ENCODE measurements around the gene LRP8. TPM values are rescaled to one million over a fixed set of nuclear protein-coding genes. Genes with fewer than 3 reads are reported as not detected.
A peak's percentile ranks its signal among the peaks of the same experiment; 100 is the strongest.

LRP8 gene
- 5.9 TPM for polyA plus RNA-seq (ENCODE audit: insufficient read length)

- DNase-seq (ENCODE audit: low read depth), result peak; percentile 34
Observed at GRCh38 chr1:53328009-53328461, at the start of gene LRP8. Gene LRP8 (minus strand): TSS chr1:53328070. CDS start chr1:53327912, 158 bp downstream.

DNA sequence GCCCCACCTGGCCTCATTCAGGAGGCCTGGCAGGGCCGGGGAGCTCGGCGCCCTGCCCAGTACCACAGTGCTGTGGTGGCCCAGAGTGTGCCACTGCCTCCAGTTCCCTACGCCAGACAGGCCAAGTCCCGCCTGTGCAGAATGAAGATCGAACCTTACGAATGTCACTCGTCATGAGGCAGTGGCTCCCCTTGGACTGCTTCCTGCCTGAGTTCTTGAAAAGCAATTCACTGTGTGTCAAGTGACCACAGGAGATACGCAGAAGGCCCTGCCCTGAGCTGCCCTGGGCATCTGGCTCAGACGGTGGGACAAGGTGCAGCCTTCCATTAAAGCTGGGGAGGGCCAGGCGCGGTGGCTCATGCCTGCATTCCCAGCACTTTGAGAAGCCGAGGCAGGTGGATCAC, 49.6 kb upstream of the LRP8 start:
- no peak for DNase-seq (ENCODE audit: low read depth)

- no peak for DNase-seq (ENCODE audit: low read depth)
Observed at GRCh38 chr1:53376742-53377437, 49.0 kb upstream of the LRP8 start.

DNA sequence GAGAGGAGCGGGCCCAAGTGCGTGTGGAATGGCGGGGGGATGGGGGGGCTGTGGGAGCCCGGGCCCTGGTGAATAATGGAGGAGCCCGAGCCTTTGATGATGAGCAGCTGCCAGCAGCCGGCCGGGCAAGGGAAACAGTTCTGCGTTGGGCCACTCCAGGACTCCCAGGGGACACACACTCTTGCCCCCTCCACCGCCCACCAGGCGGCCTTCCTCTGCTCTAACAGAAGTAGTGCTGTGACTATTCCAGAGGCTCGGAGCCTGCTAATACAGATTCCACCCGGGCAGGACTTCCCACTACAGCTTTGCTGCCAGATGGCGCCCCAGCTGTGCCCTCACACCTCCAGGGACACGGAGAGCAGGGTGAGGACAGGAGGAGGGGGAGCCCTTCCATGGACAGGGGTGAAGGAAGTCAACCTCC, 48.2 kb upstream of the LRP8 start:
- no peak for DNase-seq (ENCODE audit: low read depth)

- no peak for DNase-seq (ENCODE audit: low read depth)
Observed at GRCh38 chr1:53375440-53375839, 47.6 kb upstream of the LRP8 start.

DNA sequence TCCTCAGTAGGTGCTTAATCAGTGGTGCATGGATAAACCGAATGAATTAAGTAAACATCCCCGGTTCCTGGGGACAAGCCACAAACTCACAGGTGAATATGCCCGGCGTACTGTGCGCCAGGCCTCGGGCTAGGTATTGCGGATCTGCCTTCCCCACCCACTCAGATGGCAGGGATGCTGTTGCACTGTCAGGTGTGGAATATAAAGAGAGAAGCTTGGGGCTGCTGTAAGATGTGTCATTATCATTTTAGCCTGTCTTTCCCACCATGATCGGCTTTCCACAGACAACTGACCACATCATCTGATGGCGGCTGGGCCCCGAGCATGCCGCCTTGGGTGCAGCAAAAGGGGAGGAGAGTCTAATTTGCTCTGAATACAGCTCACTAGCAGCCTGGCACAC, 45.4 kb upstream of the LRP8 start:
- no peak for DNase-seq (ENCODE audit: low read depth)

DNA sequence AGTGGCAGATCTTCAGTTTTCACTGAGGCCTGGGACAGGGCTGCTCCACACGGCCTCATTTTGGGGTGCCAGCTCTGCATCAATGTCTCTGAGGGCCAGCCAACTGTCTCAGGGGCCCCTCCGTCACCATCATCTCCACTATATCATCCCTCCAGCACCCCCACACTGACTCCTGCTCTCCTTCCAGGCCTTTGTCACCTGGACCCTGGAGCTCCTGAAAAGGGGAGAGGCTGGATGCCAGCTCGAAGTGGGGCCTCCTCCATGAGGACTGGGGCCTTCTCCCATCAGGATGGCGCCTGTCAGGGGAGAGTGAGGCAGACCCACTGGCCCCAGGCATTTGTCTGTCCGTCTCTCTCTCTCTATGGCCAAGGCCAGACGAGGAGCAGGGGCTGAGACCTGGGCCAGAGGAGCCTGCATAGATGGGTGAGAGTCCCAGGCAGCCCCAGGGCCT, 44.7 kb upstream of the LRP8 start:
- no peak for DNase-seq (ENCODE audit: low read depth)

DNA sequence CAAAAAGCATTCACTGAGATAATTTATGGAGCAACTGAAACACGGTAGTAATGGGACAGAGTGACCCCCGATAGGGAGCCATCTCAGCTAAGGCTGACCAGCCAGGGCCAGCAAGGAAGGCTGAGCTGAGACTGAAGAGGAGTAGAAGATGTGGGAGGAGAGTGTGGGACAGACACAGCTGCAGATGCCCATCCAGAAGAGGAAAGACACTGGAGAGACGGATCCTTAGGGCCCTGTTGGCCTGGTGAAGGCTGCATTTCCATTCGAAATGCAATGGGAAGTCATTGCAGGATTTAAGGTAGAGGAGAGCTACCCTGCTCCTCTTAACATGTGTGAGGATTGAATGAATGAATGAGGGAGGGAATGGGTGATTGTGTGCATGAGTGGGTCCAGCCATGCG, 44.0 kb upstream of the LRP8 start:
- DNase-seq (ENCODE audit: low read depth), result no peak

DNA sequence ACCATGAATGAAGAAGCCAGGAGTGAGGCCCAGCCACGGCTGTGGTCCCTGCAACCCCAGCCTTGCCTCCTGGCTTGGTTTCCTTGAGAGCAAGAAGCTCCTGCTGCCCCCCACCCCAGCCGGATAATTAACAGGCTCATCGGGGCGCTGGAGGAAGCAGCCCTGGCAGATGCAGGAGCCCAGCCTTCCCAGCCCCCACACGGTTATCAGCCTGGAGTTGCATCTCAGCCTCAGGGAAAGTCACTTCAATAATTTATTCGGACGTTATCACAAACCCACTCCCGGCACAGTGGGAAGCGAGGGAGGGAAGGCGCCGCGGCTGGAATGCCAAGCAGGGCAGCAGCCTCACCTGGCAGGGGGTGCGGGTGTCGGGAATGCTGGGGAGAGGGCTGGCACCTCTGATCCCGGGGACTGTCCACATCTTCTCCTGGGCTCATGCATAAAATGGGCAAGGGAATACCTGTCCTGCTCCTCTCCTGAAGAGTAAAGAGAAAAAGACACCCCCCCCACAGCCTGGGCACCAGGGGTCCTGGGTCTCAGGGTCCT, 43.3 kb upstream of the LRP8 start:
- DNase-seq (ENCODE audit: low read depth), result no peak

DNA sequence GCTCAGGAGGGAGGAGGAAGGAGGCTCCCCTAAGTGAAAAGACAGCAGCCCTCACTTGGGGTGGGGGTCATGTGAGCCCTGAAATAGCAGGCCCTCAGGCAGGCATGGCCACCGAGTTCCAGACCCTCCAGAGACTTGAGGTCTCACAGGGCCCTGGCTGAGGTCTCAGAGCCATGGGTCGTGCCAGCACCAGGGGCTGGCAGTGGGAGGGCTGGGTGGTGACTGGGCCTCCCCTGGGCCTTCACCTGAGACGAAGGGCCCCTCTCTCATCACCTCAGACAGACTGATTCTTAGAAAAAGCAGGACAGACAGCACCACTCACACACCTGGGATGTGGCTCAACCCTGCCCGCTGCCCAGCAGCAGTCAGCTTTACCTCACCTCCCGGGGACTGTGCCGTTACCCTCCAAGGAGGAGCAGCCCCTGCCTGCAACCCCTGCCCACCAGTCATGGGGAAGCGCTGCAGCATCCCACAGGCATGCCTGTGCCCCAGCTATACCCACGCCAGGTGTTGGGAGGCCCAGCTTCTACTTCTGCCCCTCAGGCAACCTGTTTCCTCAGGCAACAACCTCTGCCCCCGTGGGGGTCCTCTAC, 42.6 kb upstream of the LRP8 start:
- no peak for DNase-seq (ENCODE audit: low read depth)

DNA sequence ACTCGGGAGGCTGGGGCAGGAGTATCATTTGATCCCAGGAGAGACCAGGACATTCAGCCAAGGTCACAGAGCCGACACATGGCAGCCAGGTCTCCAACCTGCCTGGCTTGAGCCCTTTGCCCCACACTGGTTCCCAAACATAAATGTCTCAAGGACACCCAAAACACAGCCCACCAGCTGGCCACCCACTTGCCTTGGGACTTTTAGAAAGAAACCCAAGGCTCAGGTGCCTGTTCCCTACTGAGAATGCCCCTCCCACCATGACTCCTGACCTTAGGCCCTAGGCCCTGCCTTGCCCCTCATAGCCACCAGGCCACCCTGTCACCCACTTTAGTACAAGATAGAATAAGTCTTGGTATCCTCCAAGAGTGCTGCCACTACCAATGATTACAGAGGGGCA, 41.9 kb upstream of the LRP8 start:
- DNase-seq (ENCODE audit: low read depth), result no peak

DNA sequence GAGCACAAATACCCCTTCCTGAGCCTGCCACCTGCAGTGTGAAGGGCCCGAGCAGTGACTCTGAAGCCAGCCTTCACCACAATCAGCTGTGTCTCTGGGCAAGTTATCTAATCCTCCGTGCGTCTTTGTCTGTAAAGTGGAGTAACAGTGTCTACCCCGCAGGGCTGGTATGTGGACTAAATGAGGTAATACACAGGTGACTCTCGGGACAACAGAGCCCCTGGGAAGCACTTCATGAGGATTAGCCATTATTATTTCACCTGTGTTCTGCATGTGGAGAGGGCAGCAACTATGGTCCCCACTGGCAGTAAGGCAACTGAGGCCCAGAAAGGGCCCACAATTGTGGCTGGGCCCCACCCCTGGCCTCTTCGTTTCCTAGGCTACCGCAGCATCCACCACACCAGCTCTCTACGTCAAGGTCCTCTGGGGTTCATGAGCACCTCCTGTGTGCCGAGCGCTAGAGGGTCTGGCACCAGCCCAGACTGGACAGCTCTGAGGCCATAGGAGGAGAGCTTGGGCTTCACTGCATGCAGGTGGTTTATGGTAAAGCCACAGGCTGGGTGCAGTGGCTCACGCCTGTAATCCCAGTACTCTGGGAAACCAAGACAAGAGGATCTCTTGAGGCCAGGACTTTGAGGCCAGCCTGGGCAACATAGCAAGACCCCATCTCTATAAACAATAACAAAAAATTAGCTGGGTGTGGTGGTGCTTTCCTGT, 41.3 kb upstream of the LRP8 start:
- no peak for DNase-seq (ENCODE audit: low read depth)

- no peak for DNase-seq (ENCODE audit: low read depth)
Observed at GRCh38 chr1:53368314-53369033, 40.6 kb upstream of the LRP8 start.

- no peak for DNase-seq (ENCODE audit: low read depth)
Observed at GRCh38 chr1:53367503-53368313, 39.8 kb upstream of the LRP8 start.

- no peak for DNase-seq (ENCODE audit: low read depth)
Observed at GRCh38 chr1:53366901-53367502, 39.1 kb upstream of the LRP8 start.

- DNase-seq (ENCODE audit: low read depth), result no peak
Observed at GRCh38 chr1:53365437-53366063, 37.7 kb upstream of the LRP8 start.

GRCh38 chr1:53362851-53363642, 35.2 kb upstream of the LRP8 start:
- no peak for DNase-seq (ENCODE audit: low read depth)

DNA sequence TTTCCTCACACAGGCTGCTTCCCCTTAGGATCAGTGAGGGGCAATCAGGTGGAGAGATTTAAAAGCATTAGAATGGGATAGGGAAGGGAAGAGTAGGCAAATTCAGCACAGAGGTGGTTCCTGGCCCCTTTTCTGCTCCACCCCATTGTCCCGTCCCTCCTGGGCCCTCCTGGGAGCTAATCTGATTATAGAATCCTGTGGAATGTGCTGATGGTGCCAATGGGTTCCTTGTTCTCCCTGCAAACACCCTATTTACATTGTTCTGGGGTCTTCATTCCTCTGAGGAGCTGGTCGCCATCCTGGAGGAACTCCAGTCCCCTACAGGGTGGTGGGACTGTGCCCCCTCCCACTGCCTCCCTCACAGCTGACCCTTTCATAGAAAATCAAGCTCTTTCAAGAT, 34.4 kb upstream of the LRP8 start:
- DNase-seq (ENCODE audit: low read depth), result no peak

- DNase-seq (ENCODE audit: low read depth), result no peak
Observed at GRCh38 chr1:53361541-53361961, 33.7 kb upstream of the LRP8 start.

Measured in forelimb muscle (tissue), 1 donor.